GM12878 (cell line): Measurements from ENCODE around the gene UEVLD. TPM values are rescaled to one million over a fixed set of nuclear protein-coding genes. Genes with fewer than 3 reads are reported as not detected.

Experiments used
- ATF7 ChIP-seq: fragments of 450-650 bp; IDR thresholded peaks from 2 replicates; pipeline ENCODE4 v1.6.1; 2016; ENCODE audit warnings: low read depth, mild to moderate bottlenecking
- BMI1 ChIP-seq: fragments of 450-650 bp; IDR thresholded peaks from 2 replicates; pipeline ENCODE4 v1.6.1; 2016; ENCODE audit warnings: mild to moderate bottlenecking, moderate library complexity, borderline replicate concordance
- CEBPB ChIP-seq, 2 experiments: fragments of 150-350 bp in 1 of 2; IDR thresholded peaks; 2 replicates each; pipeline ENCODE4 v1.6.1; 2012 to 2014; ENCODE audit warnings: low read depth in 2 of 2, low read length in 2 of 2, borderline replicate concordance in 1 of 2, inconsistent platforms in 1 of 2
- CHD2 ChIP-seq: IDR thresholded peaks from 2 replicates; pipeline ENCODE4 v1.6.1; 2011; ENCODE audit warnings: low read depth, low read length, improper control_type of control experiment, borderline replicate concordance
- CREB1 ChIP-seq: IDR thresholded peaks from 2 replicates; pipeline ENCODE4 v1.6.1; 2012; ENCODE audit warnings: low read depth, mild to moderate bottlenecking, inconsistent platforms
- JUND ChIP-seq: IDR thresholded peaks from 2 replicates; pipeline ENCODE4 v1.6.1; 2012; ENCODE audit warnings: low read depth, mild to moderate bottlenecking, low read length, improper control_type of control experiment, moderate library complexity
- KAT2A ChIP-seq: conservative IDR thresholded peaks from 2 replicates; pipeline ENCODE4 v1.6.1; 2011; ENCODE audit warnings: low read depth, low read length; ENCODE audit not compliant: control insufficient read depth
- NFIC ChIP-seq: IDR thresholded peaks from 2 replicates; pipeline ENCODE4 v1.6.1; 2012; ENCODE audit warnings: low read depth, mild to moderate bottlenecking, inconsistent platforms, low read length, moderate library complexity
- NFYA ChIP-seq: IDR thresholded peaks from 2 replicates; pipeline ENCODE4 v1.6.1; 2011; ENCODE audit warnings: low read depth, mild to moderate bottlenecking, low read length, improper control_type of control experiment, borderline replicate concordance
- PML ChIP-seq: IDR thresholded peaks from 2 replicates; pipeline ENCODE4 v1.6.1; 2012; ENCODE audit warnings: low read length, inconsistent platforms
- POU2F2 ChIP-seq: IDR thresholded peaks from 3 replicates; pipeline ENCODE4 v1.6.1; 2011; ENCODE audit warnings: low read depth, mild to moderate bottlenecking, low read length, borderline replicate concordance
- RFX5 ChIP-seq: IDR thresholded peaks from 2 replicates; pipeline ENCODE4 v1.6.1; 2011; ENCODE audit warnings: low read depth, low read length, improper control_type of control experiment
- RUNX3 ChIP-seq: IDR thresholded peaks from 2 replicates; pipeline ENCODE4 v1.6.1; 2012; ENCODE audit warnings: low read length, inconsistent platforms
- SIN3A ChIP-seq: IDR thresholded peaks from 2 replicates; pipeline ENCODE4 v1.6.1; 2012; ENCODE audit warnings: low read depth, low read length, improper control_type of control experiment
- SMC3 ChIP-seq: IDR thresholded peaks from 2 replicates; pipeline ENCODE4 v1.6.1; 2011; ENCODE audit warnings: low read length, improper control_type of control experiment, borderline replicate concordance
- STAT1 ChIP-seq: fragments of 450-650 bp; conservative IDR thresholded peaks from 2 replicates; pipeline ENCODE4 v1.6.1; 2014; ENCODE audit warnings: antibody characterized with exemption, mild to moderate bottlenecking
- TCF12 ChIP-seq: IDR thresholded peaks from 2 replicates; pipeline ENCODE4 v1.6.1; 2011; ENCODE audit warnings: low read depth, mild to moderate bottlenecking, low read length
- ZNF274 ChIP-seq: IDR thresholded peaks from one replicate; pipeline ENCODE4 v1.8.0; 2011; ENCODE audit not compliant: insufficient read length, insufficient read depth
- polyA plus RNA-seq, 11 experiments: library from polyadenylated mRNA; depleted of rRNA in 4 of 11; unstranded in 6 of 11; stranded (reverse) in 5 of 11; fragments of >200 nt; fragmentation: Nextera tagmentation in 4 of 11; fragmentation: Illumina TruSeq in 1 of 11; extraction: Ambion mirVana in 4 of 11; extraction: Trizol in 1 of 11; gene quantifications; 1 replicate in 1 of 11; 2 replicates in 10 of 11; pipeline versions ENCODE4 v1.2.1 to v1.2.3, GENCODE V29; 2011 to 2016; ENCODE audit warnings: inconsistent platforms in 2 of 11, missing spikeins in 2 of 11, low read depth in 1 of 11
- total RNA-seq, 4 experiments: library from RNA; depleted of rRNA in 3 of 4; stranded (reverse); fragments of >200 nt in 3 of 4; fragmentation: Illumina TruSeq in 1 of 4; extraction: Trizol in 1 of 4; gene quantifications; 2 replicates each; pipeline versions ENCODE4 v1.2.1 to v1.2.3, GENCODE V29; 2013 to 2021
- TF ChIP-seq, protein P1 (sequence below): fragments of 450-650 bp; IDR thresholded peaks from 2 replicates; pipeline ENCODE4 v1.6.1; 2016; ENCODE audit warnings: mild to moderate bottlenecking, moderate library complexity, borderline replicate concordance
- TF ChIP-seq, protein P2 (sequence below): fragments of 450-650 bp; IDR thresholded peaks from 2 replicates; pipeline ENCODE4 v1.6.1; 2017; ENCODE audit warnings: low read depth, mild to moderate bottlenecking, moderate library complexity
- TF ChIP-seq, protein P3 (sequence below): fragments of 450-650 bp; IDR thresholded peaks from 2 replicates; pipeline ENCODE4 v1.6.1; 2017; ENCODE audit warnings: mild to moderate bottlenecking
- TF ChIP-seq, protein P4 (sequence below): fragments of 450-650 bp; IDR thresholded peaks from 2 replicates; pipeline ENCODE4 v1.6.1; 2014; ENCODE audit warnings: mild to moderate bottlenecking

Gene UEVLD
- total and polyA plus RNA-seq, 10 of the 15 experiments (the other 5 are each of a cell fraction or from before 2014, with no cell fraction given): 6.5 to 16.3 (median 13.4) TPM

DNA sequence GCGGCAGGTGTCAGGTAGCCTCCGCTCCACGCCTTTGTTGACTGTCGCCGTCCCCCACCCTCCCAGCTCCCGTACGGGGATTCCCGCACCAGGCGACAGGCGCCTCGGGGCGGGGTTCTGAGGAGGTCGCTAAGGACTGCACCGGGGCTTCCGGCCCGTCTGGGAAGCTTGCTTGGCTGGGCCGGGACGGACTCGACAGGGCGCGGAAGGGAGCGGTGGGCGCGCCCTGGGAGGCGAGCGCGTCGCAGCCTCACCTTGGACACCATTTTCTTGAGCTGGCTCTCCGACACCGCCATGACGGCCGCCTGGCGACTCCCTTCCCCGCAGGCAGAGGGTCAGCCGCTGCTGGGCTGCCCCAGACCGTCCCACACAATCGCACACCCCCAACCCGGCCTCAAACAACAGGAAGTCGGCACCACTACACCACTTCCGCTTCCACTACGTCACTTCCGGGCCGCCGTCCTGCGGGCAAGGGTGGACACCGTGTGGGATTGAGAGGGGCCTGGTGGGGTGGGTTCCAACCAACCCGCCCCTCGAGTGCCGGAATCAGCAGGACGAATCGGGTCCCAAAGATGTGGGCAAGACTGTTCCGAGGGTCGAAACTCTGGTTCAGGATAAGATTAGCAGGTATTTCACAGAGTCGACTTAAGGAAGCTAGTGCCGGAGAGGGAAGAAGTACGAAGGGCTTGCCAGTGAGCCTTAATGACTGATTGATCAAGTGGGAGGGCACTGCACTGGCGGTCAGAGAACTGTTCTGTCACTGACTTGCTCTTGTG lies 61.8 kb downstream of the UEVLD start, which contains the start of gene TSG101 (continued):
- TF ChIP-seq BMI1: no peak
- TF ChIP-seq ATF7: peak; percentile 91
- TF ChIP-seq PML: peak; percentile 89
- TF ChIP-seq ZNF274: no peak
- no peak for TF ChIP-seq TCF12
- TF ChIP-seq RUNX3: peak; percentile 93
- 0 out of 2 replicates have a peak, but pooled peaks have one; percentile 24 for TF ChIP-seq RFX5
- TF ChIP-seq JUND: peak; percentile 28; the same call in 1 of the 2 replicates
- TF ChIP-seq CHD2: no peak
- TF ChIP-seq SMC3: peak; percentile 12; the same call in 1 of the 2 replicates
- no peak for TF ChIP-seq KAT2A
- TF ChIP-seq, protein P1, sequence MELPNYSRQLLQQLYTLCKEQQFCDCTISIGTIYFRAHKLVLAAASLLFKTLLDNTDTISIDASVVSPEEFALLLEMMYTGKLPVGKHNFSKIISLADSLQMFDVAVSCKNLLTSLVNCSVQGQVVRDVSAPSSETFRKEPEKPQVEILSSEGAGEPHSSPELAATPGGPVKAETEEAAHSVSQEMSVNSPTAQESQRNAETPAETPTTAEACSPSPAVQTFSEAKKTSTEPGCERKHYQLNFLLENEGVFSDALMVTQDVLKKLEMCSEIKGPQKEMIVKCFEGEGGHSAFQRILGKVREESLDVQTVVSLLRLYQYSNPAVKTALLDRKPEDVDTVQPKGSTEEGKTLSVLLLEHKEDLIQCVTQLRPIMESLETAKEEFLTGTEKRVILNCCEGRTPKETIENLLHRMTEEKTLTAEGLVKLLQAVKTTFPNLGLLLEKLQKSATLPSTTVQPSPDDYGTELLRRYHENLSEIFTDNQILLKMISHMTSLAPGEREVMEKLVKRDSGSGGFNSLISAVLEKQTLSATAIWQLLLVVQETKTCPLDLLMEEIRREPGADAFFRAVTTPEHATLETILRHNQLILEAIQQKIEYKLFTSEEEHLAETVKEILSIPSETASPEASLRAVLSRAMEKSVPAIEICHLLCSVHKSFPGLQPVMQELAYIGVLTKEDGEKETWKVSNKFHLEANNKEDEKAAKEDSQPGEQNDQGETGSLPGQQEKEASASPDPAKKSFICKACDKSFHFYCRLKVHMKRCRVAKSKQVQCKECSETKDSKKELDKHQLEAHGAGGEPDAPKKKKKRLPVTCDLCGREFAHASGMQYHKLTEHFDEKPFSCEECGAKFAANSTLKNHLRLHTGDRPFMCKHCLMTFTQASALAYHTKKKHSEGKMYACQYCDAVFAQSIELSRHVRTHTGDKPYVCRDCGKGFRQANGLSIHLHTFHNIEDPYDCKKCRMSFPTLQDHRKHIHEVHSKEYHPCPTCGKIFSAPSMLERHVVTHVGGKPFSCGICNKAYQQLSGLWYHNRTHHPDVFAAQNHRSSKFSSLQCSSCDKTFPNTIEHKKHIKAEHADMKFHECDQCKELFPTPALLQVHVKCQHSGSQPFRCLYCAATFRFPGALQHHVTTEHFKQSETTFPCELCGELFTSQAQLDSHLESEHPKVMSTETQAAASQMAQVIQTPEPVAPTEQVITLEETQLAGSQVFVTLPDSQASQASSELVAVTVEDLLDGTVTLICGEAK: peak; percentile 97
- peak; percentile 55; the same call in 1 of the 2 replicates for TF ChIP-seq NFIC
- peak; percentile 42; the same call in 2 of the 3 replicates for TF ChIP-seq POU2F2
- TF ChIP-seq CEBPB (IDR thresholded peaks at IDR 0.05; ENCODE audit: borderline replicate concordance in 1 of 2, low read depth in 2 of 2, low read length in 2 of 2): no peak
- 0 out of 2 replicates have a peak, but pooled peaks have one; percentile 87 for TF ChIP-seq SIN3A
- peak; percentile 73; the same call in 1 of the 2 replicates for TF ChIP-seq STAT1
- TF ChIP-seq, protein P2, sequence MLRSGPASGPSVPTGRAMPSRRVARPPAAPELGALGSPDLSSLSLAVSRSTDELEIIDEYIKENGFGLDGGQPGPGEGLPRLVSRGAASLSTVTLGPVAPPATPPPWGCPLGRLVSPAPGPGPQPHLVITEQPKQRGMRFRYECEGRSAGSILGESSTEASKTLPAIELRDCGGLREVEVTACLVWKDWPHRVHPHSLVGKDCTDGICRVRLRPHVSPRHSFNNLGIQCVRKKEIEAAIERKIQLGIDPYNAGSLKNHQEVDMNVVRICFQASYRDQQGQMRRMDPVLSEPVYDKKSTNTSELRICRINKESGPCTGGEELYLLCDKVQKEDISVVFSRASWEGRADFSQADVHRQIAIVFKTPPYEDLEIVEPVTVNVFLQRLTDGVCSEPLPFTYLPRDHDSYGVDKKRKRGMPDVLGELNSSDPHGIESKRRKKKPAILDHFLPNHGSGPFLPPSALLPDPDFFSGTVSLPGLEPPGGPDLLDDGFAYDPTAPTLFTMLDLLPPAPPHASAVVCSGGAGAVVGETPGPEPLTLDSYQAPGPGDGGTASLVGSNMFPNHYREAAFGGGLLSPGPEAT: peak; percentile 79; the same call in 1 of the 2 replicates
- TF ChIP-seq, protein P3, sequence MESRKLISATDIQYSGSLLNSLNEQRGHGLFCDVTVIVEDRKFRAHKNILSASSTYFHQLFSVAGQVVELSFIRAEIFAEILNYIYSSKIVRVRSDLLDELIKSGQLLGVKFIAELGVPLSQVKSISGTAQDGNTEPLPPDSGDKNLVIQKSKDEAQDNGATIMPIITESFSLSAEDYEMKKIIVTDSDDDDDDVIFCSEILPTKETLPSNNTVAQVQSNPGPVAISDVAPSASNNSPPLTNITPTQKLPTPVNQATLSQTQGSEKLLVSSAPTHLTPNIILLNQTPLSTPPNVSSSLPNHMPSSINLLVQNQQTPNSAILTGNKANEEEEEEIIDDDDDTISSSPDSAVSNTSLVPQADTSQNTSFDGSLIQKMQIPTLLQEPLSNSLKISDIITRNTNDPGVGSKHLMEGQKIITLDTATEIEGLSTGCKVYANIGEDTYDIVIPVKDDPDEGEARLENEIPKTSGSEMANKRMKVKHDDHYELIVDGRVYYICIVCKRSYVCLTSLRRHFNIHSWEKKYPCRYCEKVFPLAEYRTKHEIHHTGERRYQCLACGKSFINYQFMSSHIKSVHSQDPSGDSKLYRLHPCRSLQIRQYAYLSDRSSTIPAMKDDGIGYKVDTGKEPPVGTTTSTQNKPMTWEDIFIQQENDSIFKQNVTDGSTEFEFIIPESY: no peak
- TF ChIP-seq NFYA: no peak
- TF ChIP-seq CREB1: peak; percentile 94
- TF ChIP-seq, protein P4, sequence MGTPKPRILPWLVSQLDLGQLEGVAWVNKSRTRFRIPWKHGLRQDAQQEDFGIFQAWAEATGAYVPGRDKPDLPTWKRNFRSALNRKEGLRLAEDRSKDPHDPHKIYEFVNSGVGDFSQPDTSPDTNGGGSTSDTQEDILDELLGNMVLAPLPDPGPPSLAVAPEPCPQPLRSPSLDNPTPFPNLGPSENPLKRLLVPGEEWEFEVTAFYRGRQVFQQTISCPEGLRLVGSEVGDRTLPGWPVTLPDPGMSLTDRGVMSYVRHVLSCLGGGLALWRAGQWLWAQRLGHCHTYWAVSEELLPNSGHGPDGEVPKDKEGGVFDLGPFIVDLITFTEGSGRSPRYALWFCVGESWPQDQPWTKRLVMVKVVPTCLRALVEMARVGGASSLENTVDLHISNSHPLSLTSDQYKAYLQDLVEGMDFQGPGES: no peak
